ENCODE results near the gene MAP4K4. TPM values are rescaled to one million over a fixed set of nuclear protein-coding genes. Genes with fewer than 3 reads are reported as not detected.

The MAP4K4 gene
- polyA plus RNA-seq, 1 donor (not counting 4 experiments of a cell fraction or from before 2014, with no cell fraction given): 84.1 TPM

DNA sequence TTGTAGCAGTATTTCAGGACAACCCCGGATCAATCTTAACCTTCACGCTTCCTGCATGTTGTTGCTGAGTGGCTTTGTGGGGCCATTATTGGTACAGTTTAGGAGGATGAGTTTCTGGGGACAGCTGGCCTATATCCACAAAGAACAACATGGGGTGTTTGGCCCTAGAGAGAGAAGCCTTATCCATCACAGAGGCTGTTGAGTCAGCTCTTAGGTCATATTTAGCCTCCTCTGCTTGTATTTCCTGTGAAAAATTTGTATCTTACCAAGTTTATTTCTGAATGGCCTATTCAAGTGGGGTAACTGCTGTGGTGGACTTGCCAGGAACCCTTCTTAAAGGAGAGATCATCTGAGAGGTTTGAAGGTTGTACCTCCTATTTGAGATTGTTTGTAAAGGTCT, 77.6 kb downstream of the MAP4K4 start:
- H3K4me3 ChIP-seq (ENCODE audit: control insufficient read depth in 2 of 3, extremely low read depth in 1 of 3, insufficient read depth in 2 of 3, low read depth in 1 of 3, low read length in 3 of 3): no peak overlapping the region
- no peaks in the 10 kb centered on the region for H3K36me3 ChIP-seq (ENCODE audit: control insufficient read depth in 2 of 2, extremely low read depth in 1 of 2, insufficient read depth in 2 of 2, low read length in 2 of 2)
- peaks cover 99% of the 10 kb centered on the region for H3K79me2 ChIP-seq (ENCODE audit: control insufficient read depth, insufficient read depth, low read length)
- H3K9me1 ChIP-seq (ENCODE audit: control insufficient read depth, extremely low read depth, insufficient read depth, low read length): peaks cover 2% of the 10 kb centered on the region
- FAIRE-seq (no peak), DNase-seq (ENCODE audit: low read depth, low spot score) (no peak)
- peaks cover 11% of the 10 kb centered on the region for H3K4me1 ChIP-seq (ENCODE audit: control insufficient read depth, extremely low read depth, insufficient read depth, low read length)
- dilution Hi-C loops (cut with MboI; ENCODE audit: extremely low pct_ligation_motif_present, low sequenced_read_pairs): no loop called here
- H3K9ac ChIP-seq (ENCODE audit: control insufficient read depth, extremely low read depth, insufficient read depth, low read length): no peak overlapping the region
- H3K4me2 ChIP-seq (ENCODE audit: control insufficient read depth, extremely low read depth, insufficient read depth, low read depth, low read length): no peak overlapping the region
- TF ChIP-seq, protein P1, sequence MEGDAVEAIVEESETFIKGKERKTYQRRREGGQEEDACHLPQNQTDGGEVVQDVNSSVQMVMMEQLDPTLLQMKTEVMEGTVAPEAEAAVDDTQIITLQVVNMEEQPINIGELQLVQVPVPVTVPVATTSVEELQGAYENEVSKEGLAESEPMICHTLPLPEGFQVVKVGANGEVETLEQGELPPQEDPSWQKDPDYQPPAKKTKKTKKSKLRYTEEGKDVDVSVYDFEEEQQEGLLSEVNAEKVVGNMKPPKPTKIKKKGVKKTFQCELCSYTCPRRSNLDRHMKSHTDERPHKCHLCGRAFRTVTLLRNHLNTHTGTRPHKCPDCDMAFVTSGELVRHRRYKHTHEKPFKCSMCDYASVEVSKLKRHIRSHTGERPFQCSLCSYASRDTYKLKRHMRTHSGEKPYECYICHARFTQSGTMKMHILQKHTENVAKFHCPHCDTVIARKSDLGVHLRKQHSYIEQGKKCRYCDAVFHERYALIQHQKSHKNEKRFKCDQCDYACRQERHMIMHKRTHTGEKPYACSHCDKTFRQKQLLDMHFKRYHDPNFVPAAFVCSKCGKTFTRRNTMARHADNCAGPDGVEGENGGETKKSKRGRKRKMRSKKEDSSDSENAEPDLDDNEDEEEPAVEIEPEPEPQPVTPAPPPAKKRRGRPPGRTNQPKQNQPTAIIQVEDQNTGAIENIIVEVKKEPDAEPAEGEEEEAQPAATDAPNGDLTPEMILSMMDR (optimal IDR thresholded peaks at IDR 0.05 in 1 of 3, IDR thresholded peaks at IDR 0.05 in 1 of 3, conservative IDR thresholded peaks at IDR 0.05 in 1 of 3; ENCODE audit: extremely low read depth in 1 of 3, insufficient read depth in 2 of 3, low read length in 3 of 3): no peak
- H3K9me3 ChIP-seq (ENCODE audit: control insufficient read depth, low read depth, low read length): no peaks in the 10 kb centered on the region
- H3K27me3 ChIP-seq (ENCODE audit: control insufficient read depth, extremely low read depth, insufficient read depth, low read length): no peaks in the 10 kb centered on the region
- no peak overlapping the region for H3K27ac ChIP-seq (ENCODE audit: control insufficient read depth, insufficient read depth, low read length)
- H2AFZ ChIP-seq (ENCODE audit: control insufficient read depth, low read length): no peak overlapping the region
- peaks cover 2% of the 10 kb centered on the region for H4K20me1 ChIP-seq (ENCODE audit: control insufficient read depth, extremely low read depth, insufficient read depth, low read length)

DNA sequence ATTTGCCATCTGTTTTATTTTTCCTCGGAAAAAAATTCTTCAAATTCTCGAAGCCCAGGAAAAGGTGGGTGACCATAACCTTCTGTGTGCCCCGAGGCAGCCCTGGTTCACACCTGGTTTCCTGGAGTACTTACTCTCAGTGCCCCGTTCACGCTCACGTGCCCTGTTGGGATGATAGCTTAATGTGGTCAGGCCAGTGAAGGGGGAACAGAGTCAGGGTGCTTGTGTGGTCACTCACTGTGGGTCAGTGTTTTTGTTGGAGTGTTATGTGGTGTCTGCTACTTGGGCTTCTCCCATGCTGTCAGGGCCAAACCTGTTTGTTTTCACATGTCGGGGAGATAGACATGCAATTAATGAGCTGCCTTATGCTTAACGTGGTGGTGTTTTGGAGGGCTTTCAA, 78.1 kb downstream of the MAP4K4 start:
- H3K4me3 ChIP-seq (ENCODE audit: control insufficient read depth in 2 of 3, extremely low read depth in 1 of 3, insufficient read depth in 2 of 3, low read depth in 1 of 3, low read length in 3 of 3): no peak overlapping the region
- H3K9me1 ChIP-seq (ENCODE audit: control insufficient read depth, extremely low read depth, insufficient read depth, low read length): peaks cover 2% of the 10 kb centered on the region
- TF ChIP-seq EZH2 (IDR thresholded peaks at IDR 0.05; ENCODE audit: low read length): no peak
- TF ChIP-seq, protein P1 (optimal IDR thresholded peaks at IDR 0.05 in 1 of 3, IDR thresholded peaks at IDR 0.05 in 1 of 3, conservative IDR thresholded peaks at IDR 0.05 in 1 of 3; ENCODE audit: extremely low read depth in 1 of 3, insufficient read depth in 2 of 3, low read length in 3 of 3): no peak
- FAIRE-seq (no peak), DNase-seq (ENCODE audit: low read depth, low spot score) (no peak)
- no peaks in the 10 kb centered on the region for H3K27me3 ChIP-seq (ENCODE audit: control insufficient read depth, extremely low read depth, insufficient read depth, low read length)
- peaks cover 2% of the 10 kb centered on the region for H4K20me1 ChIP-seq (ENCODE audit: control insufficient read depth, extremely low read depth, insufficient read depth, low read length)
- H3K36me3 ChIP-seq (ENCODE audit: control insufficient read depth in 2 of 2, extremely low read depth in 1 of 2, insufficient read depth in 2 of 2, low read length in 2 of 2): no peaks in the 10 kb centered on the region
- no peak overlapping the region for H3K9ac ChIP-seq (ENCODE audit: control insufficient read depth, extremely low read depth, insufficient read depth, low read length)
- H2AFZ ChIP-seq (ENCODE audit: control insufficient read depth, low read length): no peak overlapping the region
- dilution Hi-C loops (cut with MboI; ENCODE audit: extremely low pct_ligation_motif_present, low sequenced_read_pairs): no loop called here
- no peaks in the 10 kb centered on the region for H3K9me3 ChIP-seq (ENCODE audit: control insufficient read depth, low read depth, low read length)
- peaks cover 9% of the 10 kb centered on the region for H3K4me1 ChIP-seq (ENCODE audit: control insufficient read depth, extremely low read depth, insufficient read depth, low read length)
- peaks cover 99% of the 10 kb centered on the region for H3K79me2 ChIP-seq (ENCODE audit: control insufficient read depth, insufficient read depth, low read length)
- no peak overlapping the region for H3K4me2 ChIP-seq (ENCODE audit: control insufficient read depth, extremely low read depth, insufficient read depth, low read depth, low read length)
- no peak overlapping the region for H3K27ac ChIP-seq (ENCODE audit: control insufficient read depth, insufficient read depth, low read length)
